Measurements from ENCODE around the gene ATG4D.
"Not testable (repeated sequence)": the region's sequence is repeated elsewhere in the genome, so short reads cannot be mapped to it uniquely, and the experiment has no call there.

ATG4D gene

GRCh38 chr19:10553087-10553667 is 9.5 kb downstream of the ATG4D start:
- no peak for DNase-seq

GRCh38 chr19:10553943-10554381 is 10.3 kb downstream of the ATG4D start:
- no peak for DNase-seq

GRCh38 chr19:10554760-10555609 is 11.3 kb downstream of the ATG4D start:
- DNase-seq, result no peak

- DNase-seq, result no peak
These were observed 11.9 kb downstream of the ATG4D start for GRCh38 chr19:10555610-10555973.

GRCh38 chr19:10557603-10558197 is 14.0 kb downstream of the ATG4D start:
- DNase-seq, result no peak

- DNase-seq, result no peak
These were observed 16.4 kb downstream of the ATG4D start for GRCh38 chr19:10560154-10560553.

GRCh38 chr19:10562609-10563008 is 18.9 kb downstream of the ATG4D start:
- no peak for DNase-seq

- DNase-seq, result no peak
These were observed 21.4 kb downstream of the ATG4D start for GRCh38 chr19:10565028-10565566.

GRCh38 chr19:10565567-10566407 is 22.1 kb downstream of the ATG4D start, which contains the start of gene KRI1:
Gene KRI1 (minus strand): TSS chr19:10566010. CDS start chr19:10565999, 11 bp downstream.
- DNase-seq, result peak; percentile 91

GRCh38 chr19:10566408-10566657 is 22.6 kb downstream of the ATG4D start:
- DNase-seq, result no peak

GRCh38 chr19:10566658-10567410 is 23.1 kb downstream of the ATG4D start:
- no peak for DNase-seq

- no peak for DNase-seq
These were observed 24.0 kb downstream of the ATG4D start for GRCh38 chr19:10567656-10568055.

- DNase-seq, result no peak
These were observed 24.5 kb downstream of the ATG4D start for GRCh38 chr19:10568062-10568825.

GRCh38 chr19:10568826-10569651 is 25.3 kb downstream of the ATG4D start, which contains the start of gene CDKN2D:
Gene CDKN2D (minus strand): TSS chr19:10568979. CDS start chr19:10568653, 326 bp downstream.
- peak; percentile 100 for DNase-seq

- DNase-seq, result not testable (repeated sequence)
These were observed 30.1 kb downstream of the ATG4D start for GRCh38 chr19:10573793-10574192.

GRCh38 chr19:10574462-10574861 is 30.8 kb downstream of the ATG4D start:
- DNase-seq, result no peak

- no peak for DNase-seq
These were observed 31.5 kb downstream of the ATG4D start for GRCh38 chr19:10575011-10575716.

GRCh38 chr19:10577951-10578350 is 34.2 kb downstream of the ATG4D start:
- no peak for DNase-seq

- DNase-seq, result peak; percentile 49
These were observed 37.4 kb downstream of the ATG4D start for GRCh38 chr19:10580979-10581631.
